Measurements from ENCODE around the gene NMRK2. TPM values are rescaled to one million over a fixed set of nuclear protein-coding genes. Genes with fewer than 3 reads are reported as not detected.

The NMRK2 gene
- total and polyA plus RNA-seq, 2 of the 13 experiments (the other 11 are each of a cell fraction or from before 2014, with no cell fraction given), result not detected

- Histone ChIP-seq H3K79me2 (ENCODE audit: insufficient read depth, low read length) (no peaks in the 10 kb centered on the region), H3K4me1 (ENCODE audit: insufficient read depth, low read length) (no peaks in the 10 kb centered on the region), H3K4me3 (replicated peaks in 1 of 3; ENCODE audit: insufficient read depth in 1 of 3, low read depth in 2 of 3, low read length in 3 of 3) (no peak overlapping the region), H4K20me1 (ENCODE audit: insufficient read depth, low read length) (no peaks in the 10 kb centered on the region), H3K4me2 (ENCODE audit: low read depth, low read length) (no peak overlapping the region), H3K27ac (ENCODE audit: extremely low read length, insufficient read depth, low read length) (no peak overlapping the region), H2AFZ (ENCODE audit: low read length) (no peak overlapping the region), H3K27me3 (ENCODE audit: control insufficient read depth in 1 of 2, insufficient read depth in 2 of 2, low read length in 2 of 2) (peaks cover 3 to 9% of the 10 kb centered on the region in 2 experiments; a peak in 3 of 5 replicates), H3K9ac (ENCODE audit: insufficient read depth, low read depth, low read length) (no peak overlapping the region), H3K9me3 (ENCODE audit: low read length) (no peaks in the 10 kb centered on the region), H3K36me3 (replicated peaks in 1 of 2; ENCODE audit: control insufficient read depth in 1 of 2, insufficient read depth in 2 of 2, low read length in 2 of 2) (no peaks in the 10 kb centered on the region)
- no peak for FAIRE-seq
- CTCF ChIA-PET (ENCODE audit: low intra/inter-chr PET ratio, low total read pairs), result no interaction called here
- WGBS (ENCODE audit: low lambda C conversion rate), result 7% methylated on average over 1 of the region's 1 CpG
- no peak for ATAC-seq
- no peak for DNase-seq (ENCODE audit: low spot score)
- BruUV-seq (replicated peaks), result no TSS peak
- intact Hi-C loops (cut with micrococcal nuclease; ENCODE audit: unreplicated experiment), result no loop called here
- TF ChIP-seq NBN (conservative IDR thresholded peaks at IDR 0.05), result 0 out of 2 replicates have a peak, but pooled peaks have one; percentile 10
- TF ChIP-seq, protein P1, sequence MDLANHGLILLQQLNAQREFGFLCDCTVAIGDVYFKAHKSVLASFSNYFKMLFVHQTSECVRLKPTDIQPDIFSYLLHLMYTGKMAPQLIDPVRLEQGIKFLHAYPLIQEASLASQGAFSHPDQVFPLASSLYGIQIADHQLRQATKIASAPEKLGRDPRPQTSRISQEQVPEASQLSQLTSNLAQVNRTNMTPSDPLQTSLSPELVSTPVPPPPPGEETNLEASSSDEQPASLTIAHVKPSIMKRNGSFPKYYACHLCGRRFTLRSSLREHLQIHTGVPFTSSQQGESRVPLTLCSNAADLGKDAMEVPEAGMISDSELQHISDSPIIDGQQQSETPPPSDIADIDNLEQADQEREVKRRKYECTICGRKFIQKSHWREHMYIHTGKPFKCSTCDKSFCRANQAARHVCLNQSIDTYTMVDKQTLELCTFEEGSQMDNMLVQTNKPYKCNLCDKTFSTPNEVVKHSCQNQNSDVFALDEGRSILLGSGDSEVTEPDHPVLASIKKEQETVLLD (CRISPR knock-in tag; IDR thresholded peaks at IDR 0.05; ENCODE audit: low read depth), result no peak
- in situ Hi-C loops (cut with HindIII; ENCODE audit: extremely low pct_ligation_motif_present, low pct_unique_long_range_greater_than_20kb), result no loop called here
- POLR2A ChIA-PET, result no interaction called here
These were observed 9.0 kb upstream of the NMRK2 start for GRCh38 chr19:3923912-3924311.

DNA sequence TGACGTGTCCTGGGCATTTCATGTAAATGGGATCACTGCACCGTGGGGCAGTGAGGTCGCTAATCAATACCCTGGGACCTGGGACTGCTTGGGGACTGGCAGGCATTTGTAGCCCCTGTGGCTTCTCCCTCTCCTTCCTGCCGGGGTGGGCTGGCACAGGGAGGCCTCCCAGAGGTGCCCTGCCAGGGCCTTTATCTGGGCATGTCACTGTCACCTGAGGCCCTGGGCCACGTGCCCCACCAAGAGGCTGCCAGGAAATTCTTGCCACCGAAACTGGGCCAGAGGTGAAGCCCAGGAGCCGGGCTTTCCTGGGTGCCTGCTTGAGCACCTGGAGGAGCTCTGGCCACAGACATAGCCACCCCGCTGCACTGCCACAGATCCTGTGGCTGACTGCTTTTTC, 1.8 kb upstream of the NMRK2 start:
- in situ Hi-C loops (cut with HindIII; ENCODE audit: extremely low pct_ligation_motif_present, low pct_unique_long_range_greater_than_20kb), result no loop called here
- BruUV-seq (replicated peaks), result no TSS peak
- TF ChIP-seq CSRNP1 (CRISPR knock-in tag; IDR thresholded peaks at IDR 0.05) (no peak), RAD21 (CRISPR knock-in tag; IDR thresholded peaks at IDR 0.05) (no peak), SMAD1 (CRISPR knock-in tag; IDR thresholded peaks at IDR 0.05; ENCODE audit: borderline replicate concordance, low read depth) (no peak), CENPT (CRISPR knock-in tag; IDR thresholded peaks at IDR 0.05; ENCODE audit: low read depth) (no peak), HOXA3 (CRISPR knock-in tag; IDR thresholded peaks at IDR 0.05) (no peak), SMAD9 (CRISPR knock-in tag; IDR thresholded peaks at IDR 0.05) (no peak), PHF5A (CRISPR knock-in tag; IDR thresholded peaks at IDR 0.05; ENCODE audit: low read depth, unreplicated experiment) (no peak), AKAP8 (CRISPR knock-in tag; IDR thresholded peaks at IDR 0.05) (no peak), PREB (CRISPR knock-in tag; IDR thresholded peaks at IDR 0.05) (no peak), ZNF296 (CRISPR knock-in tag; conservative IDR thresholded peaks at IDR 0.05) (no peak)
- TF ChIP-seq, protein P2, sequence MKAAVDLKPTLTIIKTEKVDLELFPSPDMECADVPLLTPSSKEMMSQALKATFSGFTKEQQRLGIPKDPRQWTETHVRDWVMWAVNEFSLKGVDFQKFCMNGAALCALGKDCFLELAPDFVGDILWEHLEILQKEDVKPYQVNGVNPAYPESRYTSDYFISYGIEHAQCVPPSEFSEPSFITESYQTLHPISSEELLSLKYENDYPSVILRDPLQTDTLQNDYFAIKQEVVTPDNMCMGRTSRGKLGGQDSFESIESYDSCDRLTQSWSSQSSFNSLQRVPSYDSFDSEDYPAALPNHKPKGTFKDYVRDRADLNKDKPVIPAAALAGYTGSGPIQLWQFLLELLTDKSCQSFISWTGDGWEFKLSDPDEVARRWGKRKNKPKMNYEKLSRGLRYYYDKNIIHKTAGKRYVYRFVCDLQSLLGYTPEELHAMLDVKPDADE (CRISPR knock-in tag; IDR thresholded peaks at IDR 0.05), result no peak

More for the DNA sequence above, 1.8 kb upstream of the NMRK2 start:
- Histone ChIP-seq H3K36me3 (replicated peaks in 1 of 2; ENCODE audit: control insufficient read depth in 1 of 2, insufficient read depth in 2 of 2, low read length in 2 of 2) (no peaks in the 10 kb centered on the region), H3K9me3 (ENCODE audit: low read length) (no peaks in the 10 kb centered on the region), H2AFZ (ENCODE audit: low read length) (no peak overlapping the region), H3K4me3 (replicated peaks in 1 of 3; ENCODE audit: insufficient read depth in 1 of 3, low read depth in 2 of 3, low read length in 3 of 3) (no peak overlapping the region), H4K20me1 (ENCODE audit: insufficient read depth, low read length) (no peaks in the 10 kb centered on the region), H3K4me2 (ENCODE audit: low read depth, low read length) (no peak overlapping the region), H3K27ac (ENCODE audit: extremely low read length, insufficient read depth, low read length) (no peak overlapping the region), H3K27me3 (ENCODE audit: control insufficient read depth in 1 of 2, insufficient read depth in 2 of 2, low read length in 2 of 2) (peaks cover 3 to 25% of the 10 kb centered on the region in 2 experiments; a peak in 3 of 5 replicates), H3K79me2 (ENCODE audit: insufficient read depth, low read length) (no peaks in the 10 kb centered on the region), H3K4me1 (ENCODE audit: insufficient read depth, low read length) (no peaks in the 10 kb centered on the region), H3K9ac (ENCODE audit: insufficient read depth, low read depth, low read length) (no peak overlapping the region)
- ChIA-PET POLR2A (no interaction called here), CTCF (ENCODE audit: low intra/inter-chr PET ratio, low total read pairs) (no interaction called here)
- FAIRE-seq (no peak), ATAC-seq (no peak), DNase-seq (ENCODE audit: low spot score) (no peak)
- intact Hi-C loops (cut with micrococcal nuclease; ENCODE audit: unreplicated experiment), result no loop called here
- WGBS (ENCODE audit: low lambda C conversion rate), result 8% methylated on average over 6 of the region's 8 CpGs
